Suprapubic skin (tissue), 4 donors: ENCODE measurements around the gene GPX3. TPM values are rescaled to one million over a fixed set of nuclear protein-coding genes. Genes with fewer than 3 reads are reported as not detected.

ENCODE experiments used
- DNase-seq, 2 donors: peaks; one replicate each; pipeline ENCODE4 v3.0.0-alpha.2; 2019; ENCODE audit warnings: low spot score in 2 of 2
- H3K27ac ChIP-seq: fragments of 200-600 bp; sonication (generic); one replicate; pipeline ENCODE4 v1.5.1; 2019
- H3K27me3 ChIP-seq: fragments of 200-600 bp; sonication (generic); one replicate; pipeline ENCODE4 v1.5.1; 2019
- H3K36me3 ChIP-seq: fragments of 200-600 bp; sonication (generic); one replicate; pipeline ENCODE4 v1.5.1; 2019
- H3K4me1 ChIP-seq: fragments of 200-600 bp; sonication (generic); one replicate; pipeline ENCODE4 v1.5.1; 2019
- H3K4me3 ChIP-seq: fragments of 200-600 bp; sonication (generic); one replicate; pipeline ENCODE4 v1.5.1; 2019; ENCODE audit warnings: mild to moderate bottlenecking
- H3K9me3 ChIP-seq: fragments of 200-600 bp; sonication (generic); one replicate; pipeline ENCODE4 v1.5.1; 2019
- CTCF ChIP-seq, 2 donors: fragments of 200-600 bp in 1 of 2; fragments of 450-650 bp in 1 of 2; sonication (generic) in 1 of 2; IDR thresholded peaks; one replicate each; pipeline ENCODE4 v1.5.1; 2016 to 2019; ENCODE audit warnings: antibody characterized with exemption in 2 of 2, mild to moderate bottlenecking in 1 of 2, moderate library complexity in 1 of 2
- EP300 ChIP-seq: sonication (generic); formaldehyde crosslinking; IDR thresholded peaks from one replicate; pipeline ENCODE4 v1.6.1; 2017; ENCODE audit warnings: antibody characterized with exemption
- POLR2A ChIP-seq, 2 donors: fragments of 450-650 bp; IDR thresholded peaks; one replicate each; pipeline ENCODE4 v1.6.1; 2017; ENCODE audit warnings: antibody characterized with exemption in 2 of 2, mild to moderate bottlenecking in 2 of 2, moderate library complexity in 2 of 2
- POLR2AphosphoS5 ChIP-seq, 3 donors: sonication (generic); formaldehyde crosslinking; IDR thresholded peaks; one replicate each; pipeline ENCODE4 v1.6.1; 2017; ENCODE audit warnings: antibody characterized with exemption in 3 of 3
- WGBS: methylation state at CpG from one replicate; pipeline ENCODE4 v1.1.5; 2018; 5-methylcytosine and 5-hydroxymethylcytosine counted together
- total RNA-seq, 4 donors: library from RNA; depleted of rRNA; stranded (reverse); fragments of >200 nt; gene quantifications; one replicate each; pipeline ENCODE4 v1.1.0, GENCODE V29; 2016

Gene GPX3
- total RNA-seq, 4 donors from 2014 or later = 242 to 601 (median 378) TPM

GRCh38 chr5:151051066-151051930 is 30.9 kb downstream of the GPX3 start:
- no peak for TF ChIP-seq EP300
- TF ChIP-seq CTCF (IDR thresholded peaks at IDR 0.05) = peak; percentile 70 to 79
- no peak for TF ChIP-seq POLR2A (IDR thresholded peaks at IDR 0.05)
- peak in 1 of 2 donors; percentile 88 for DNase-seq
- Histone ChIP-seq H3K4me3 (no peak overlapping the region), H3K36me3 (peaks cover 93% of the 10 kb centered on the region), H3K27me3 (no peaks in the 10 kb centered on the region), H3K4me1 (no peaks in the 10 kb centered on the region), H3K9me3 (no peaks in the 10 kb centered on the region), H3K27ac (no peak overlapping the region)
- WGBS = 76% methylated on average over 6 of the region's 6 CpGs

- Histone ChIP-seq H3K4me3 (no peak overlapping the region), H3K27me3 (no peaks in the 10 kb centered on the region), H3K4me1 (no peaks in the 10 kb centered on the region), H3K27ac (no peak overlapping the region), H3K9me3 (no peaks in the 10 kb centered on the region), H3K36me3 (peaks cover 93% of the 10 kb centered on the region)
- no peak for DNase-seq
- 84% methylated on average over 10 of the region's 10 CpGs for WGBS
- TF ChIP-seq EP300 (no peak), POLR2A (IDR thresholded peaks at IDR 0.05) (no peak), POLR2AphosphoS5 (IDR thresholded peaks at IDR 0.05) (no peak), CTCF (IDR thresholded peaks at IDR 0.05) (no peak)
Measured at GRCh38 chr5:151051931-151052608, 31.7 kb downstream of the GPX3 start.

- no peak overlapping the region for H3K4me3 ChIP-seq
- TF ChIP-seq EP300 (no peak), CTCF (IDR thresholded peaks at IDR 0.05) (no peak), POLR2AphosphoS5 (IDR thresholded peaks at IDR 0.05) (no peak), POLR2A (IDR thresholded peaks at IDR 0.05) (no peak)
- no peak for DNase-seq
- 71% methylated on average over 3 of the region's 3 CpGs for WGBS
- H3K27me3 ChIP-seq = no peaks in the 10 kb centered on the region
- peaks cover 96% of the 10 kb centered on the region for H3K36me3 ChIP-seq
- H3K27ac ChIP-seq = no peak overlapping the region
- H3K9me3 ChIP-seq = no peaks in the 10 kb centered on the region
- no peaks in the 10 kb centered on the region for H3K4me1 ChIP-seq
Measured at GRCh38 chr5:151052836-151053235, 32.4 kb downstream of the GPX3 start.

GRCh38 chr5:151053796-151054462 is 33.5 kb downstream of the GPX3 start:
- H3K27ac ChIP-seq = no peak overlapping the region

More at GRCh38 chr5:151053796-151054462, 33.5 kb downstream of the GPX3 start:
- Histone ChIP-seq H3K4me3 (no peak overlapping the region), H3K27me3 (no peaks in the 10 kb centered on the region), H3K9me3 (no peaks in the 10 kb centered on the region), H3K36me3 (peaks cover 96% of the 10 kb centered on the region), H3K4me1 (no peaks in the 10 kb centered on the region)
- 80% methylated on average over 4 of the region's 4 CpGs for WGBS
- DNase-seq = no peak
- TF ChIP-seq POLR2AphosphoS5 (IDR thresholded peaks at IDR 0.05) (no peak), EP300 (no peak), POLR2A (IDR thresholded peaks at IDR 0.05) (no peak), CTCF (IDR thresholded peaks at IDR 0.05) (no peak)
